ENCODE data around the gene BSND.

The BSND gene

GRCh38 chr1:55053265-55053954, 54.7 kb downstream of the BSND start:
- TF ChIP-seq FOXM1 (IDR thresholded peaks at IDR 0.05; ENCODE audit: borderline replicate concordance, low read depth): no peak

- TF ChIP-seq ZBTB7A (IDR thresholded peaks at IDR 0.05; ENCODE audit: low read depth) (no peak), CEBPB (IDR thresholded peaks at IDR 0.05) (no peak), TCF12 (IDR thresholded peaks at IDR 0.05; ENCODE audit: low read depth) (no peak), NFIC (IDR thresholded peaks at IDR 0.05) (no peak), USF1 (IDR thresholded peaks at IDR 0.05) (no peak)
Measured at GRCh38 chr1:55054396-55054795, 55.7 kb downstream of the BSND start.

GRCh38 chr1:55055084-55055882, 56.5 kb downstream of the BSND start:
- TF ChIP-seq REST (IDR thresholded peaks at IDR 0.05; ENCODE audit: low read depth): no peak
- TF ChIP-seq NFIC (IDR thresholded peaks at IDR 0.05): no peak
- TF ChIP-seq RAD21 (IDR thresholded peaks at IDR 0.05; ENCODE audit: low read depth): no peak
- no peak for TF ChIP-seq EGR1 (IDR thresholded peaks at IDR 0.05)
- TF ChIP-seq TCF12 (IDR thresholded peaks at IDR 0.05; ENCODE audit: low read depth): no peak
- no peak for TF ChIP-seq MAX (IDR thresholded peaks at IDR 0.05)
- no peak for TF ChIP-seq ZBTB7A (IDR thresholded peaks at IDR 0.05; ENCODE audit: low read depth)

- no peak for TF ChIP-seq NFIC (IDR thresholded peaks at IDR 0.05)
- TF ChIP-seq YY1 (IDR thresholded peaks at IDR 0.05; ENCODE audit: low read depth): no peak
- TF ChIP-seq CEBPB (IDR thresholded peaks at IDR 0.05): no peak
- no peak for TF ChIP-seq REST (IDR thresholded peaks at IDR 0.05; ENCODE audit: low read depth)
- no peak for TF ChIP-seq EP300 (IDR thresholded peaks at IDR 0.05; ENCODE audit: borderline replicate concordance)
Measured at GRCh38 chr1:55055951-55056631, 57.4 kb downstream of the BSND start.

GRCh38 chr1:55056632-55056992, 57.9 kb downstream of the BSND start:
- no peak for TF ChIP-seq USF1 (IDR thresholded peaks at IDR 0.05)

GRCh38 chr1:55057270-55057955, 58.7 kb downstream of the BSND start:
- no peak for TF ChIP-seq EGR1 (IDR thresholded peaks at IDR 0.05)
- no peak for TF ChIP-seq EP300 (IDR thresholded peaks at IDR 0.05; ENCODE audit: borderline replicate concordance)
- TF ChIP-seq CREB1 (IDR thresholded peaks at IDR 0.05; ENCODE audit: low read depth): no peak
- no peak for TF ChIP-seq RAD21 (IDR thresholded peaks at IDR 0.05; ENCODE audit: low read depth)
- TF ChIP-seq ZBTB7A (IDR thresholded peaks at IDR 0.05; ENCODE audit: low read depth): no peak
- TF ChIP-seq REST (IDR thresholded peaks at IDR 0.05; ENCODE audit: low read depth): no peak
- TF ChIP-seq USF1 (IDR thresholded peaks at IDR 0.05): no peak
- no peak for TF ChIP-seq CEBPB (IDR thresholded peaks at IDR 0.05)
